Upper lobe of left lung (tissue), 6 donors: ENCODE results near the gene STXBP3. TPM values are rescaled to one million over a fixed set of nuclear protein-coding genes. Genes with fewer than 3 reads are reported as not detected.

Source experiments
- ATAC-seq, 2 donors: fragments of 200-7000 bp; cut with Tn5 transposase; one replicate each; pipeline ENCODE4 v1.9.1; 2022; ENCODE audit warnings: mild to moderate bottlenecking in 2 of 2, moderate library complexity in 2 of 2; ENCODE audit not compliant: low FRiP score in 2 of 2
- DNase-seq, 2 donors: peaks; one replicate each; pipeline ENCODE4 v3.0.0-alpha.2; 2019 to 2020
- H3K27ac ChIP-seq, 4 donors: fragments of 200-600 bp; sonication (generic); one replicate each; pipeline ENCODE4 v1.5.1; 2016 to 2019
- H3K27me3 ChIP-seq, 4 donors: fragments of 200-600 bp; sonication (generic); one replicate each; pipeline ENCODE4 v1.5.1; 2017 to 2019
- H3K36me3 ChIP-seq, 4 donors: fragments of 200-600 bp; sonication (generic); one replicate each; pipeline ENCODE4 v1.5.1; 2016 to 2019
- H3K4me1 ChIP-seq, 4 donors: fragments of 200-600 bp; sonication (generic); one replicate each; pipeline ENCODE4 v1.5.1; 2018 to 2019
- H3K4me3 ChIP-seq, 4 donors: fragments of 200-600 bp; sonication (generic); one replicate each; pipeline ENCODE4 v1.5.1; 2017 to 2019; ENCODE audit warnings: mild to moderate bottlenecking in 2 of 4, moderate library complexity in 1 of 4
- H3K9me3 ChIP-seq, 4 donors: fragments of 200-600 bp; sonication (generic); one replicate each; pipeline ENCODE4 v1.5.1; 2018 to 2019
- EP300 ChIP-seq, 4 donors: sonication (generic); formaldehyde crosslinking; IDR thresholded peaks; one replicate each; pipeline ENCODE4 v1.5.1; 2017; ENCODE audit warnings: antibody characterized with exemption in 4 of 4, control low read depth in 2 of 4
- POLR2A ChIP-seq, 4 donors: fragments of 450-650 bp; IDR thresholded peaks; one replicate each; pipeline ENCODE4 v1.5.1; 2016 to 2017; ENCODE audit warnings: antibody characterized with exemption in 4 of 4, mild to moderate bottlenecking in 2 of 4
- POLR2AphosphoS5 ChIP-seq, 2 donors: sonication (generic); formaldehyde crosslinking; IDR thresholded peaks; one replicate each; pipeline ENCODE4 v1.5.1; 2017; ENCODE audit warnings: antibody characterized with exemption in 2 of 2
- WGBS, 2 donors: methylation state at CpG; one replicate each; pipeline ENCODE4 v1.1.5; 2017 to 2018; 5-methylcytosine and 5-hydroxymethylcytosine counted together
- total RNA-seq, 6 donors: library from RNA; depleted of rRNA in 4 of 6; stranded (reverse); fragments of >200 nt in 4 of 6; gene quantifications; one replicate each; pipeline versions ENCODE4 v1.1.0 to v1.2.1, GENCODE V29; 2016 to 2021
- TF ChIP-seq, protein P1 (sequence below), 6 experiments: fragments of 450-650 bp in 4 of 6; fragments of 200-600 bp in 2 of 6; sonication (generic) in 2 of 6; IDR thresholded peaks; one replicate each; pipeline ENCODE4 v1.5.1; 2016 to 2019; ENCODE audit warnings: antibody characterized with exemption in 6 of 6
- donor health status: DM: no; HTN: no; CAD: no; lungs with moderate emphysema.
- donor health status: DM: no; HTN: yes; CAD: no; lungs with severe emphysema.

STXBP3 gene
- total RNA-seq, 6 donors from 2014 or later: 41.8 to 84.1 (median 55.8) TPM

DNA sequence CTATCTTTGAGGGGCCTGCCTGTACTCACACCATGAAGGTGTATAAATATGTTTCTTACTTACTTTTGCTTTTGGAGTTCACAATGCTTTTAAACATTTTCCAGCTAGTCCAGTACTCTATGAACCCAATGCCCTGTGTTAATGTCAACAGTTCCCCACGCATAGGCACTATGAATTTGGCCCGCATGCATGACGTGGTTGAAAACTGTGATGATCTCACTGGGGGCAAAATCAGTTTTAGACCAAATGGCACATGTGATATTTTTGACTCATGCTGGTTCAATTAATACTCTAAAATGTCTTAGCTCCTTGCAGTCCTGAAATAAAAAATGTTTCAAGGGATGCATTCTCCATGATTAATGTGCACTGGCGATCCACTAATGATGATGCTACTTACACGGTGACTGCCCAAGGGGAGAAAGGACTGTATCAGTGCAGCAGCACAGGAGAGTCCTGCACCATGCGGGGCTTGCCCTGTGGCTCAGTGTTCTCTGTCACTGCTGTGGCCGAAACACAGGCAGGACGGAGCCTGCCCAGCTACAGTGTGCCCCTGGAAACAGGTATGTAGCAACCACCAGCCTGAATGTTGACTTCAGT, 18.0 kb upstream of the STXBP3 start:
- 88 to 94% methylated on average over 8 of the region's 8 CpGs for WGBS, 2 donors
- H3K27ac ChIP-seq: no peak overlapping the region
- H3K27me3 ChIP-seq: no peaks in the 10 kb centered on the region
- TF ChIP-seq POLR2A (IDR thresholded peaks at IDR 0.05): no peak
- no peak for DNase-seq
- no peaks in the 10 kb centered on the region for H3K36me3 ChIP-seq
- no peaks in the 10 kb centered on the region for H3K4me1 ChIP-seq
- ATAC-seq: no peak
- H3K9me3 ChIP-seq: no peaks in the 10 kb centered on the region
- H3K4me3 ChIP-seq: no peak overlapping the region

DNA sequence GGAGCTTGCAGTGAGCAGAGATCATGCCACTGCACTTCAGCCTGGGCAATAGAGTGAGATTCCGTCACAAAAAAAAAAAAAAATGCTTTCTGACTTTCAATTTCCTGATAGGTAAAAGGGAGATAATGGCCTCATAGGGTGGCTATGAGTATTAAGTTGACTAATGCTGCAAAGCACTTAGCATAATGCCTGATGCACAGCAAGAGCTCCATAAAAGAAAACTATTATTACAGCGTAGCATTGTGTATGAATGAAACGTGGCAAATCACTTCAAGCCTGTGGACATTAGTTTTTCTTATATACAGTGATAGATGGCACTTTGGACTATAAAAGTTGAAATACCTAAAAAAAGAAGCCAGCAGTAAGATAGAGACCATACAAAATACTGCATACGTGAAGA, 17.0 kb upstream of the STXBP3 start:
- H3K4me1 ChIP-seq: no peaks in the 10 kb centered on the region
- no peak for ATAC-seq
- no peak for DNase-seq
- no peak for TF ChIP-seq POLR2A (IDR thresholded peaks at IDR 0.05)
- TF ChIP-seq EP300 (IDR thresholded peaks at IDR 0.05): no peak
- no peak for TF ChIP-seq POLR2AphosphoS5 (IDR thresholded peaks at IDR 0.05)
- TF ChIP-seq, protein P1, sequence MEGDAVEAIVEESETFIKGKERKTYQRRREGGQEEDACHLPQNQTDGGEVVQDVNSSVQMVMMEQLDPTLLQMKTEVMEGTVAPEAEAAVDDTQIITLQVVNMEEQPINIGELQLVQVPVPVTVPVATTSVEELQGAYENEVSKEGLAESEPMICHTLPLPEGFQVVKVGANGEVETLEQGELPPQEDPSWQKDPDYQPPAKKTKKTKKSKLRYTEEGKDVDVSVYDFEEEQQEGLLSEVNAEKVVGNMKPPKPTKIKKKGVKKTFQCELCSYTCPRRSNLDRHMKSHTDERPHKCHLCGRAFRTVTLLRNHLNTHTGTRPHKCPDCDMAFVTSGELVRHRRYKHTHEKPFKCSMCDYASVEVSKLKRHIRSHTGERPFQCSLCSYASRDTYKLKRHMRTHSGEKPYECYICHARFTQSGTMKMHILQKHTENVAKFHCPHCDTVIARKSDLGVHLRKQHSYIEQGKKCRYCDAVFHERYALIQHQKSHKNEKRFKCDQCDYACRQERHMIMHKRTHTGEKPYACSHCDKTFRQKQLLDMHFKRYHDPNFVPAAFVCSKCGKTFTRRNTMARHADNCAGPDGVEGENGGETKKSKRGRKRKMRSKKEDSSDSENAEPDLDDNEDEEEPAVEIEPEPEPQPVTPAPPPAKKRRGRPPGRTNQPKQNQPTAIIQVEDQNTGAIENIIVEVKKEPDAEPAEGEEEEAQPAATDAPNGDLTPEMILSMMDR (IDR thresholded peaks at IDR 0.05): no peak
- H3K27me3 ChIP-seq: no peaks in the 10 kb centered on the region
- no peak overlapping the region for H3K27ac ChIP-seq
- H3K36me3 ChIP-seq: no peaks in the 10 kb centered on the region
- H3K4me3 ChIP-seq: no peak overlapping the region
- 87 to 88% methylated on average over 4 of the region's 4 CpGs for WGBS, 2 donors
- H3K9me3 ChIP-seq: no peaks in the 10 kb centered on the region

DNA sequence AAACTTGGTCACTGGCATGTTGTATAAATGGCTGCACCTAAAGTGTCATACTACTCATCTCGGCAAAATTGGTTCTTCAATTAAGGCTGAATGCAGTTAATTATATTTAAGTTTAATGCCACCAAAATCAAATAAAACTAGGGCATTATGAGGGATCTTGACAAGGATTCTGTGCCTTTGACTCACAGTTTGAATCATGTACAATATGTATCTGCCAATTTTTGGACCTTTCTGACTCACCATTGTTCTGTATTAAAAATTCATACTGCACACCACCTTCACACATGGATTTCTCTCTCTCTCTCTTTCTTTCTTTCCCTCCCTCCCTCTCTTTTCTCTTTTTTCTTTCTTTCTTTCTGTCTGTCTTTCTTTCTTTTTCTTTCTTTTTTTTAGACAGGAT, 14.1 kb upstream of the STXBP3 start:
- Histone ChIP-seq H3K27ac (no peak overlapping the region), H3K36me3 (no peaks in the 10 kb centered on the region), H3K9me3 (no peaks in the 10 kb centered on the region), H3K4me3 (no peak overlapping the region), H3K27me3 (no peaks in the 10 kb centered on the region), H3K4me1 (no peaks in the 10 kb centered on the region)
- ATAC-seq (no peak), DNase-seq (no peak)
- TF ChIP-seq EP300 (IDR thresholded peaks at IDR 0.05) (no peak), POLR2A (IDR thresholded peaks at IDR 0.05) (no peak), POLR2AphosphoS5 (IDR thresholded peaks at IDR 0.05) (no peak)
- TF ChIP-seq, protein P1 (IDR thresholded peaks at IDR 0.05): no peak
- 89 to 95% methylated on average over 1 of the region's 1 CpG for WGBS, 2 donors

DNA sequence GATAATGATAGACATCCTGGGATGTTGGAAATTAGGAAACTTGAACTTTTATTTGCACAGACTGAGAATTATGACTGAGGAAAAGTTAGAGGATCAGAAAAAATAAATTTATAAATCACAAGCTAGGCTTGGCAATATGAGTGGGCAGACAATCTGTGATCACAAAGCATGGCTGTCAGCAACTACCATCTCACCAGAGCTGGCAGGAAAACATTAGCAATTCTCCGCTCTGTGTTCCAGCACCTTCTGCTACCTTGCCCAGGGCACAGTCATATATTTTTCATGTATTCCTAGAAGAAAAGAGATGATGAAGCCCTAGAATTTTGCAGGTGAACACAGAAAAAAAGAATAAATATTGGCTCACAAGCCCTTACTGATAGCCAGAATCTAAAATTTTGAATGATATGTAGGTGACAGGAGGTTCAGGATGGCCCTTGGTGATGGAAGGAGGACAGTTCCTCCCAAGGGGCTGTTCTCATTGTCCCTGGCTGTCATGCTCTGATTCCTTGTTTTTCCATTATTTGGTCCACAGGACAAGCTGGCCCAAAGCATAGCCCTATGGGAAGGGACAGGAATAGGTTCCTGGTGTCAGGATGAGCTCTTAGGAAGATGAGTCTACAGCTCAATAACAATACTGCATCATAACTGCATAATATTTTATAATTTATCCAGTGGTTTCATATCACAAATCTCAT, 12.2 kb upstream of the STXBP3 start:
- ATAC-seq (no peak), DNase-seq (no peak)
- TF ChIP-seq, protein P1 (IDR thresholded peaks at IDR 0.05): no peak
- no peak for TF ChIP-seq POLR2AphosphoS5 (IDR thresholded peaks at IDR 0.05)
- no peak for TF ChIP-seq POLR2A (IDR thresholded peaks at IDR 0.05)
- TF ChIP-seq EP300 (IDR thresholded peaks at IDR 0.05): no peak
- Histone ChIP-seq H3K4me1 (no peaks in the 10 kb centered on the region), H3K36me3 (no peaks in the 10 kb centered on the region), H3K9me3 (no peaks in the 10 kb centered on the region), H3K27ac (no peak overlapping the region), H3K27me3 (no peaks in the 10 kb centered on the region), H3K4me3 (no peak overlapping the region)
- 95% methylated on average over 1 of the region's 1 CpG for WGBS, 2 donors

DNA sequence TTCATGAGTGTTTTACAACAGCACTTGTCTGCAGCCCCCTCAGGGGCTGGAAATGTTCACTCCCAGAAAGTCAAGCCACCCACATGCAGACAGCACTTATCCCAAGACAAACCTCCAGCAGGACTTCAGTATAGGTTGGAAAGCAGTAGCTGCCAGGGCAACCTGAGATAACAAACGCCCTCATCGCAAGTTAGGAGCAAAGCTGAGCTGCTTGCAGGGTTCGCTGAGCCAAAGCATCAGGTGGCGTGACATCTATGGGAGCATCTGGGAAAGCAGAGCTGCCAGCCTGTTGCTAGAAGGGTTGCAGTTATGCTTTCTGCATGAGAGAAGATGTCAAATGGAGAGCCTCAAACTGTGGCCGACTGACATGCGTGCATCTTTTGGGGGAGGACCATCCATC, 4.2 kb upstream of the STXBP3 start:
- no peak overlapping the region for H3K4me3 ChIP-seq
- ATAC-seq (no peak), DNase-seq (no peak)
- WGBS, 2 donors: 67 to 79% methylated on average over 6 of the region's 6 CpGs
- H3K9me3 ChIP-seq: no peaks in the 10 kb centered on the region
- TF ChIP-seq POLR2A (IDR thresholded peaks at IDR 0.05) (no peak), POLR2AphosphoS5 (IDR thresholded peaks at IDR 0.05) (no peak), EP300 (IDR thresholded peaks at IDR 0.05) (no peak)
- TF ChIP-seq, protein P1 (IDR thresholded peaks at IDR 0.05): no peak
- H3K36me3 ChIP-seq: no peaks in the 10 kb centered on the region
- H3K4me1 ChIP-seq: peaks cover 0 to under 1% (median 0%) of the 10 kb centered on the region in 4 donors
- no peaks in the 10 kb centered on the region for H3K27me3 ChIP-seq
- H3K27ac ChIP-seq: no peak overlapping the region
